CD8-positive, alpha-beta memory T cell (primary cell): ENCODE results near the gene MARK1. TPM values are rescaled to one million over a fixed set of nuclear protein-coding genes. Genes with fewer than 3 reads are reported as not detected.
"Not testable (repeated sequence)": the region's sequence is repeated elsewhere in the genome, so short reads cannot be mapped to it uniquely, and the experiment has no call there.

Experiments used
- CTCF ChIA-PET: fragments of 350-600 bp; sonication (Branson Sonifier 250); formaldehyde crosslinking; loops from one replicate; lab custom pipeline; 2021; ENCODE audit warnings: antibody characterized with exemption; lab: Charles Lee
- POLR2A ChIA-PET: fragments of 350-600 bp; sonication (Branson Sonifier 250); formaldehyde crosslinking; loops from one replicate; lab custom pipeline; 2021; ENCODE audit warnings: antibody characterized with exemption; lab: Charles Lee
- DNase-seq, 5 donors: peaks; one replicate each; pipeline versions ENCODE4 v3.0.0 to v3.0.0-alpha.2; 2020 to 2022; ENCODE audit warnings: mixed read lengths in 1 of 5
- H3K27ac ChIP-seq: one replicate; pipeline ENCODE4 v1.7.0; 2013; ENCODE audit warnings: low read depth, mild to moderate bottlenecking, low read length, moderate library complexity
- H3K27me3 ChIP-seq: 2 replicates; pipeline ENCODE4 v1.7.0; 2013; ENCODE audit warnings: low read length, mild to moderate bottlenecking; ENCODE audit not compliant: insufficient read depth, poor library complexity, severe bottlenecking
- H3K36me3 ChIP-seq: 2 replicates; pipeline ENCODE4 v1.7.0; 2013; ENCODE audit warnings: mild to moderate bottlenecking, low read length, moderate library complexity; ENCODE audit not compliant: insufficient read depth
- H3K4me1 ChIP-seq: 2 replicates; pipeline ENCODE4 v1.7.0; 2013; ENCODE audit warnings: mild to moderate bottlenecking, low read length, moderate library complexity; ENCODE audit not compliant: insufficient read depth
- H3K4me3 ChIP-seq: 2 replicates; pipeline ENCODE4 v1.7.0; 2013; ENCODE audit warnings: mild to moderate bottlenecking, low read length
- H3K9me3 ChIP-seq: 2 replicates; pipeline ENCODE4 v1.7.0; 2013; ENCODE audit warnings: mild to moderate bottlenecking, low read length
- H3K27ac Mint-ChIP-seq, 8 donors: one replicate each; pipeline ENCODE4 v1.8.0; 2020 to 2021; ENCODE audit warnings: mixed read lengths in 8 of 8, mild to moderate bottlenecking in 6 of 8, inconsistent platforms in 3 of 8, moderate library complexity in 3 of 8
- H3K27me3 Mint-ChIP-seq, 2 donors: one replicate each; pipeline ENCODE4 v1.8.0; 2020 to 2021; ENCODE audit warnings: mixed read lengths in 2 of 2, mild to moderate bottlenecking in 1 of 2, moderate library complexity in 1 of 2
- H3K36me3 Mint-ChIP-seq, 3 donors: one replicate each; pipeline ENCODE4 v1.8.0; 2020 to 2021; ENCODE audit warnings: mixed read lengths in 3 of 3, inconsistent platforms in 1 of 3, mild to moderate bottlenecking in 1 of 3
- H3K4me1 Mint-ChIP-seq, 3 donors: one replicate each; pipeline ENCODE4 v1.8.0; 2020 to 2021; ENCODE audit warnings: mixed read lengths in 3 of 3, inconsistent platforms in 1 of 3, mild to moderate bottlenecking in 1 of 3
- H3K4me3 Mint-ChIP-seq, 7 donors: one replicate each; pipeline ENCODE4 v1.8.0; 2020 to 2021; ENCODE audit warnings: mixed read lengths in 7 of 7, mild to moderate bottlenecking in 6 of 7, moderate library complexity in 4 of 7, inconsistent platforms in 2 of 7
- H3K9me3 Mint-ChIP-seq, 5 donors: one replicate each; pipeline ENCODE4 v1.8.0; 2020 to 2022; ENCODE audit warnings: mixed read lengths in 5 of 5, mild to moderate bottlenecking in 3 of 5, moderate library complexity in 2 of 5, inconsistent platforms in 1 of 5
- polyA plus RNA-seq: library from polyadenylated mRNA; unstranded; fragments of 300-500 nt; fragmentation: Illumina TruSeq; gene quantifications from one replicate; pipeline ENCODE4 v1.2.3, GENCODE V29; 2021
- total RNA-seq, 2 experiments: library from RNA; stranded (reverse); gene quantifications; one replicate each; pipeline ENCODE4 v1.2.3, GENCODE V29; 2021

Gene MARK1
- total and polyA plus RNA-seq, 3 experiments from 2014 or later, result 0.09 TPM; not detected in 2

GRCh38 chr1:220594356-220594755, 66.4 kb downstream of the MARK1 start:
- no peak for DNase-seq
- POLR2A ChIA-PET, result no interaction called here
- H3K27ac Mint-ChIP-seq, result no peak overlapping the region
- H3K4me1 Mint-ChIP-seq, result peaks cover 0 to 1% (median 0%) of the 10 kb centered on the region in 3 donors
- peaks cover 0 to 1% of the 10 kb centered on the region in 2 donors for H3K27me3 Mint-ChIP-seq
- H3K9me3 Mint-ChIP-seq, result peaks cover 0 to 4% (median 0%) of the 10 kb centered on the region in 5 donors
- Histone ChIP-seq H3K4me3 (no peak overlapping the region), H3K27ac (no peak overlapping the region), H3K4me1 (no peaks in the 10 kb centered on the region), H3K36me3 (no peaks in the 10 kb centered on the region), H3K9me3 (no peaks in the 10 kb centered on the region), H3K27me3 (no peaks in the 10 kb centered on the region)
- no peak overlapping the region for H3K4me3 Mint-ChIP-seq
- H3K36me3 Mint-ChIP-seq, result no peaks in the 10 kb centered on the region
- CTCF ChIA-PET, result no interaction called here

- no peak for DNase-seq
Observed at GRCh38 chr1:220595179-220595578, 67.2 kb downstream of the MARK1 start.

DNA sequence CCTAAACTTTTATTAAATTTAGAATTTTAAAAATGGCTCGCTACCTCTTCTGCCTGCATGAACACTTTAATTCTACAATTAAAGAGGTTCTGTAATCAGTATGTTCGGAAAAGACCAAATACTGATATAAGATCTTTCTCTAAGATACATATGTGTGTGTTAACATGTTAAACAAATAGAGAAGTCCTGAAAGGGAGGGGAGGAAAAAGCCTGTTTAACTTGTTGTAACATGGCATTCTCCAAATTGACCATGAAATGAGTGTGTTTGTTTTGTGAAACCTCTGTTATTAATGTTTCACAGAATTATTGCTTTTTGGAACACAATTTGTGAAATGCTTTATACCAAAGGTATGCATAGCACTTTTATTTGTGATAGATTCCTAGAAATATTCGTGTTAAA, 77.0 kb downstream of the MARK1 start:
- Mint-ChIP-seq H3K27me3 (peaks cover 0 to 14% of the 10 kb centered on the region in 2 donors), H3K36me3 (no peaks in the 10 kb centered on the region), H3K4me3 (no peak overlapping the region), H3K9me3 (peaks cover 0 to 11% (median 4%) of the 10 kb centered on the region in 5 donors), H3K27ac (no peak overlapping the region), H3K4me1 (no peaks in the 10 kb centered on the region)
- ChIA-PET POLR2A (no interaction called here), CTCF (no interaction called here)
- Histone ChIP-seq H3K27me3 (no peaks in the 10 kb centered on the region), H3K4me3 (no peak overlapping the region), H3K27ac (no peak overlapping the region), H3K9me3 (no peaks in the 10 kb centered on the region), H3K4me1 (no peaks in the 10 kb centered on the region), H3K36me3 (no peaks in the 10 kb centered on the region)
- no peak for DNase-seq

More at GRCh38 chr1:220595179-220595578, 67.2 kb downstream of the MARK1 start:
- Histone ChIP-seq H3K9me3 (no peaks in the 10 kb centered on the region), H3K4me1 (no peaks in the 10 kb centered on the region), H3K27me3 (no peaks in the 10 kb centered on the region), H3K4me3 (no peak overlapping the region), H3K36me3 (no peaks in the 10 kb centered on the region), H3K27ac (no peak overlapping the region)
- Mint-ChIP-seq H3K4me3 (no peak overlapping the region), H3K4me1 (peaks cover 0 to 1% (median 0%) of the 10 kb centered on the region in 3 donors), H3K9me3 (peaks cover 0 to 4% (median 0%) of the 10 kb centered on the region in 5 donors), H3K36me3 (no peaks in the 10 kb centered on the region), H3K27ac (no peak overlapping the region), H3K27me3 (peaks cover 0 to 1% of the 10 kb centered on the region in 2 donors)
- ChIA-PET CTCF (no interaction called here), POLR2A (no interaction called here)

DNA sequence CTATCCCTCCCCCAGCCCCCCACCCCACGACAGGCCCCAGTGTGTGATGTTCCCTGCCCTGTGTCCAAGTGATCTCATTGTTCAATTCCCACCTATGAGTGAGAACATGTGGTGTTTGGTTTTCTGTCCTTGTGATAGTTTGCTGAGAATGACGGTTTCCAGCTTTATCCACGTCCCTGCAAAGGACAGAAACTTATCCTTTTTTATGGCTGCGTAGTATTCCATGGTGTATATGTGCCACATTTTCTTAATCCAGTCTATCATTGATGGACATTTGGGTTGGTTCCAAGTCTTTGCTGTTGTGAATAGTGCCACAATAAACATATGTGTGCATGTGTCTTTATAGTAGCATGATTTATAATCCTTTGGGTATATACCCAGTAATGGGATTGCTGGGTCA, 77.7 kb downstream of the MARK1 start:
- H3K27me3 Mint-ChIP-seq, result peaks cover 4 to 14% of the 10 kb centered on the region in 2 donors
- H3K27ac Mint-ChIP-seq, H3K4me1 Mint-ChIP-seq, CTCF ChIA-PET, H3K9me3 ChIP-seq, H3K36me3 Mint-ChIP-seq, H3K4me1 ChIP-seq, H3K36me3 ChIP-seq, DNase-seq, H3K27me3 ChIP-seq, H3K4me3 ChIP-seq, H3K27ac ChIP-seq, POLR2A ChIA-PET, H3K4me3 Mint-ChIP-seq: not testable (repeated sequence)
- peaks cover 0 to 11% (median 4%) of the 10 kb centered on the region in 5 donors for H3K9me3 Mint-ChIP-seq

- H3K36me3 ChIP-seq, H3K4me1 Mint-ChIP-seq, H3K27me3 ChIP-seq, POLR2A ChIA-PET, H3K9me3 Mint-ChIP-seq, H3K4me3 ChIP-seq, H3K4me3 Mint-ChIP-seq, H3K27ac ChIP-seq, H3K4me1 ChIP-seq, H3K27ac Mint-ChIP-seq, CTCF ChIA-PET, H3K9me3 ChIP-seq, H3K36me3 Mint-ChIP-seq, DNase-seq: not testable (repeated sequence)
- peaks cover 4 to 12% of the 10 kb centered on the region in 2 donors for H3K27me3 Mint-ChIP-seq
Observed at GRCh38 chr1:220611100-220611499, 83.2 kb downstream of the MARK1 start.

DNA sequence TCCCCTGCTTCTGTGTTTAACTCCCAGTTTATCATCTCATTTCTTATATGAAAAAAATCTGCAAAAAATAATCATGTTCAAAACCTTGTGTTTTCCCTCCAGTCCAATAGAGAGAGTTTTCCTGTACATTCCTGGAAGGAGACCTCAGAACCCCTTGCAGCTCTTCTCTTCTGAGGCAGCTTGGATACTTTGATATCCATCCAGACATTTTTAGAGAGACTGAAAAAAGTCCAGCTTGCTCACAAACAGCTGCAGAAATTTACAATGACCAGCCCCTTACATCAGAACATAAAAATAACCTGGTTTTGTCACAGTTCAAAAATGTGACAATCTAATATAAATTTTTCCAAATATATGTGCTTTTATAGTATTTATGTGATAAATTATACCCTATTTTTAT, 88.9 kb downstream of the MARK1 start:
- Mint-ChIP-seq H3K27ac (no peak overlapping the region), H3K9me3 (no peaks in the 10 kb centered on the region), H3K27me3 (peaks cover 0 to 3% of the 10 kb centered on the region in 2 donors), H3K36me3 (no peaks in the 10 kb centered on the region), H3K4me1 (no peaks in the 10 kb centered on the region), H3K4me3 (no peak overlapping the region)
- H3K27me3 ChIP-seq, result no peaks in the 10 kb centered on the region
- ChIA-PET CTCF (no interaction called here), POLR2A (no interaction called here)
- no peaks in the 10 kb centered on the region for H3K9me3 ChIP-seq
- no peak overlapping the region for H3K27ac ChIP-seq
- H3K4me3 ChIP-seq, result no peak overlapping the region
- DNase-seq, result no peak
- H3K4me1 ChIP-seq, result no peaks in the 10 kb centered on the region
- no peaks in the 10 kb centered on the region for H3K36me3 ChIP-seq

- Histone ChIP-seq H3K9me3 (no peaks in the 10 kb centered on the region), H3K4me1 (no peaks in the 10 kb centered on the region), H3K27me3 (no peaks in the 10 kb centered on the region), H3K27ac (no peak overlapping the region), H3K4me3 (no peak overlapping the region), H3K36me3 (no peaks in the 10 kb centered on the region)
- no peak overlapping the region for H3K4me3 Mint-ChIP-seq
- no peak for DNase-seq
- H3K9me3 Mint-ChIP-seq, result peaks cover 0 to 11% (median 0%) of the 10 kb centered on the region in 5 donors
- ChIA-PET CTCF (no interaction called here), POLR2A (no interaction called here)
- peaks cover 8 to 9% of the 10 kb centered on the region in 2 donors for H3K27me3 Mint-ChIP-seq
- no peaks in the 10 kb centered on the region for H3K36me3 Mint-ChIP-seq
- no peak overlapping the region for H3K27ac Mint-ChIP-seq
- H3K4me1 Mint-ChIP-seq, result no peaks in the 10 kb centered on the region
Observed at GRCh38 chr1:220628431-220628830, 100.5 kb downstream of the MARK1 start.

DNA sequence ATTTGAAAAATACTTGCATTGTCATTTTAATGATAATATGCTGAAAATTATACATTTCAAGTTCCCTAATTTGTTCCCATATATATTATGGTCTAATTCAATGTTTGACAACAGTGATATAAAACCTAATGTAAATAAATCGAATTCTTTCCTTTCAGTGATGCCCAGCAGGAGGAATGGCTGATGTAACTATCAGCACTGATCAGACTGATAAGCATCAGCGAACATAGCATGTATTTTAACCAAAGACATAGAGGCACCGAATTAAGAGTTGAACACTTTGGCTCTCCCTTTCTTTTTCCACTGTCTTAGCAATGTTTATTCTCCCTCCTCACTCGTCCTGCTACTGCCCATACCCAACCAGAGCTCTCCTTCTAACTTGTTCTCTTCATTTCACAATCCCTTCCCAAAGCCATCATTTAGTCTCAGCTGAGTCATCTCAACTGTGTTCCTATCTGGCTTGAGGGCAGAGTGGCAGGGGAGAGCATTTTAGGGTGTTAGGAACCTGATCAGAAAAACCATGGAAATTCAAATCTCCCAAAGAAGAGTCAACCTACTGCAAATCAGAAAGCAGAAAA, 103.4 kb downstream of the MARK1 start:
- no peak for DNase-seq
- H3K27me3 Mint-ChIP-seq, result peaks cover 5 to 8% of the 10 kb centered on the region in 2 donors
- POLR2A ChIA-PET, result no interaction called here
- Histone ChIP-seq H3K27ac (no peak overlapping the region), H3K27me3 (no peaks in the 10 kb centered on the region), H3K9me3 (no peaks in the 10 kb centered on the region), H3K36me3 (no peaks in the 10 kb centered on the region), H3K4me3 (no peak overlapping the region), H3K4me1 (no peaks in the 10 kb centered on the region)
- H3K27ac Mint-ChIP-seq, result no peak overlapping the region
- no peaks in the 10 kb centered on the region for H3K36me3 Mint-ChIP-seq
- CTCF ChIA-PET, result no interaction called here
- H3K4me3 Mint-ChIP-seq, result no peak overlapping the region
- no peaks in the 10 kb centered on the region for H3K4me1 Mint-ChIP-seq
- peaks cover 0 to 8% (median 0%) of the 10 kb centered on the region in 5 donors for H3K9me3 Mint-ChIP-seq
